Regular cardiac myocyte (primary cell): Measurements from ENCODE around the gene PRTFDC1. TPM values are rescaled to one million over a fixed set of nuclear protein-coding genes. Genes with fewer than 3 reads are reported as not detected.

ENCODE experiments used
- total RNA-seq: library from RNA; depleted of rRNA; stranded (reverse); fragments of >200 nt; gene quantifications from 2 replicates; pipeline ENCODE4 v1.2.3, GENCODE V29; 2014

PRTFDC1 gene
- total RNA-seq: 8.5 and 15.7 TPM in 2 replicates

GRCh38 chr10:24952143-24952706 is at the start of gene PRTFDC1:
TSS of gene PRTFDC1 (minus strand) at chr10:24952606. CDS start at chr10:24952575, 31 bp downstream.

Other genes with a start within 250 kb of the PRTFDC1 start
- 54.4 and 72.4 TPM in 2 replicates for gene ARHGAP21, start 228.7 kb downstream of the PRTFDC1 start, total RNA-seq
- under 0.01 and 0.28 TPM in 2 replicates for gene ENKUR, start 63.6 kb upstream of the PRTFDC1 start, total RNA-seq
- 4.2 and 5.0 TPM in 2 replicates for gene THNSL1, start 64.0 kb upstream of the PRTFDC1 start, total RNA-seq
- 0.19 and 0.28 TPM in 2 replicates for gene GPR158, start 222.4 kb upstream of the PRTFDC1 start, total RNA-seq